K562 (cell line): Measurements from ENCODE around the gene SNX9. TPM values are rescaled to one million over a fixed set of nuclear protein-coding genes. Genes with fewer than 3 reads are reported as not detected.

Experiments used
- BDP1 ChIP-seq: IDR thresholded peaks from 3 replicates; pipeline ENCODE4 v1.6.1; 2011; ENCODE audit not compliant: insufficient read length, insufficient read depth
- CHD1 ChIP-seq: fragments of 200-600 bp; sonication (generic); IDR thresholded peaks from one replicate; pipeline ENCODE4 v1.6.1; 2012; ENCODE audit warnings: mild to moderate bottlenecking, moderate library complexity, low read length, inconsistent platforms
- FOXK1 ChIP-seq: sonication (generic); formaldehyde crosslinking; IDR thresholded peaks from 2 replicates; pipeline ENCODE4 v1.8.0; 2022; ENCODE audit warnings: missing genetic modification reagents, mild to moderate bottlenecking, borderline replicate concordance
- GABPA ChIP-seq: fragments of 200-800 bp; sonication (Bioruptor generic); conservative IDR thresholded peaks from 2 replicates; pipeline ENCODE4 v1.6.1; 2016; ENCODE audit warnings: low read depth, missing genetic modification characterization, missing compliant biosample characterization
- HDAC2 ChIP-seq: fragments of 450-650 bp; IDR thresholded peaks from 2 replicates; pipeline ENCODE4 v1.6.1; 2016; ENCODE audit warnings: mild to moderate bottlenecking
- MGA ChIP-seq: fragments of 450-650 bp; IDR thresholded peaks from 2 replicates; pipeline ENCODE4 v1.6.1; 2016; ENCODE audit warnings: mild to moderate bottlenecking, moderate library complexity
- NRF1 ChIP-seq, 2 experiments: fragments of 450-650 bp; IDR thresholded peaks in 1 of 2; conservative IDR thresholded peaks in 1 of 2; 2 replicates each; pipeline ENCODE4 v1.6.1; 2014; ENCODE audit warnings: mild to moderate bottlenecking in 2 of 2
- PML ChIP-seq: IDR thresholded peaks from 2 replicates; pipeline ENCODE4 v1.6.1; 2012; ENCODE audit warnings: low read length, inconsistent platforms
- RBM22 ChIP-seq: fragments of 200-400 bp; formaldehyde crosslinking; IDR thresholded peaks from 2 replicates; pipeline ENCODE4 v1.6.1; 2018; ENCODE audit warnings: low read length, low read depth; ENCODE audit not compliant: poor library complexity, severe bottlenecking
- SPI1 ChIP-seq: IDR thresholded peaks from 2 replicates; pipeline ENCODE4 v1.6.1; 2011; ENCODE audit warnings: low read depth, low read length, control low read depth, borderline replicate concordance
- STAT5A ChIP-seq: IDR thresholded peaks from 2 replicates; pipeline ENCODE4 v1.6.1; 2012; ENCODE audit warnings: low read length, inconsistent platforms, borderline replicate concordance
- SUPT5H ChIP-seq: fragments of 450-650 bp; IDR thresholded peaks from 2 replicates; pipeline ENCODE4 v1.6.1; 2016
- THRAP3 ChIP-seq: fragments of 450-650 bp; IDR thresholded peaks from 2 replicates; pipeline ENCODE4 v1.6.1; 2016; ENCODE audit warnings: mild to moderate bottlenecking, inconsistent platforms, borderline replicate concordance
- U2AF2 ChIP-seq: fragments of 200-400 bp; formaldehyde crosslinking; optimal IDR thresholded peaks from 2 replicates; pipeline ENCODE3; 2017; ENCODE audit warnings: low read depth, mild to moderate bottlenecking, low read length
- ZFP30 ChIP-seq: fragments of 250-450 bp; sonication (Bioruptor Pico); IDR thresholded peaks from 2 replicates; pipeline ENCODE4 v1.8.0; 2022; ENCODE audit warnings: moderate library complexity, mild to moderate bottlenecking, inconsistent platforms, borderline replicate concordance
- ZNF23 ChIP-seq: fragments of 250-450 bp; sonication (Bioruptor Pico); IDR thresholded peaks from 2 replicates; pipeline ENCODE4 v1.4.0; 2020; ENCODE audit warnings: mild to moderate bottlenecking
- ZNF586 ChIP-seq: fragments of 450-650 bp; formaldehyde crosslinking; conservative IDR thresholded peaks from 2 replicates; pipeline ENCODE4 v1.4.0; 2020; ENCODE audit warnings: mild to moderate bottlenecking, moderate library complexity
- ZNF740 ChIP-seq, 3 experiments: fragments of 200-800 bp in 1 of 3; sonication (Bioruptor generic) in 1 of 3; sonication (generic) in 1 of 3; formaldehyde crosslinking in 1 of 3; IDR thresholded peaks; 2 replicates each; pipeline versions ENCODE4 v1.6.1 to v1.8.0; 2016 to 2022; ENCODE audit warnings: mild to moderate bottlenecking in 2 of 3, missing compliant biosample characterization in 2 of 3, missing genetic modification characterization in 2 of 3, missing genetic modification reagents in 1 of 3
- polyA plus RNA-seq, 8 experiments: library from polyadenylated mRNA; depleted of rRNA in 4 of 8; stranded (reverse) in 5 of 8; unstranded in 3 of 8; fragments of >200 nt; fragmentation: Nextera tagmentation in 2 of 8; fragmentation: Illumina TruSeq in 1 of 8; extraction: Ambion mirVana in 2 of 8; extraction: Trizol in 1 of 8; gene quantifications; 2 replicates each; pipeline versions ENCODE4 v1.2.1 to v1.2.3, GENCODE V29; 2011 to 2014; ENCODE audit warnings: inconsistent platforms in 1 of 8, missing spikeins in 1 of 8
- total RNA-seq, 7 experiments: library from RNA; depleted of rRNA in 6 of 7; stranded (reverse); fragments of >200 nt in 6 of 7; fragmentation: Illumina TruSeq in 2 of 7; extraction: Trizol in 2 of 7; gene quantifications; 2 replicates each; pipeline versions ENCODE4 v1.2.1 to v1.2.3, GENCODE V29; 2011 to 2021; ENCODE audit warnings: low replicate concordance in 1 of 7

The SNX9 gene
- total and polyA plus RNA-seq, 9 of the 15 experiments (the other 6 are each of a cell fraction or from before 2014, with no cell fraction given): 6.0 to 81.7 (median 57.1) TPM

- TF ChIP-seq MGA (no peak), NRF1 (conservative IDR thresholded peaks at IDR 0.05 in 1 of 2, IDR thresholded peaks at IDR 0.05 in 1 of 2) (no peak), STAT5A (no peak), ZFP30 (CRISPR knock-in tag) (no peak), SPI1 (no peak), RBM22 (no peak), PML (no peak; the same call in 1 of the 2 replicates), ZNF23 (CRISPR knock-in tag) (no peak), FOXK1 (no peak), BDP1 (no peak), CHD1 (no peak), ZNF740 (CRISPR knock-in tag; IDR thresholded peaks at IDR 0.05) (no peak), ZNF740 (tag; IDR thresholded peaks at IDR 0.05) (no peak), SUPT5H (no peak), HDAC2 (no peak), THRAP3 (no peak), ZNF586 (CRISPR knock-in tag) (no peak), U2AF2 (no peak), GABPA (no peak)
These were observed 38.8 kb downstream of the SNX9 start (continued) for GRCh38 chr6:157861814-157862213.
